GM12801 (cell line): ENCODE results near the gene WBP11.

Source experiments
- CTCF ChIP-seq: IDR thresholded peaks from one replicate; pipeline ENCODE4 v1.5.1; 2011; ENCODE audit warnings: control low read depth; ENCODE audit not compliant: insufficient read length; ENCODE audit errors: extremely low read depth

The WBP11 gene

GRCh38 chr12:14834509-14834908 lies 31.2 kb upstream of the WBP11 start:
- TF ChIP-seq CTCF: no peak

GRCh38 chr12:14833952-14834351 lies 30.7 kb upstream of the WBP11 start:
- TF ChIP-seq CTCF: no peak

DNA sequence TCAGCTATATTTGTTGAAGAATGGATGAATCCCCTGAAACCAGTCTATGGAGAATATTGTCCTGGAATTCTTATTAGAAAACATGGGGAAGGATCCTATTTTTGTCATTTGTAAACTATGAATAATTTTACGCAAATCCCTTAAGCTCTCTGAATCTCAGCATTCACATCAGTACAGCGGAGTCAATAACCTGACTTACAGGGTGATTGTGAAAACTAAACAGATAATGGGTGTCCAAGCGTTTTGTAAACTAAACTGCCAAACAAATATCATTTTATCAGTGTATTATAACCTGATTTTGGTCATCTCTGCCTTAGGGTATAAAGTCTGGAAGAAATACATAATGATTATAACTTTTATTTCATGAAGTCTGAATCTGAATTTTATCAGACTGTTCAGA lies 30.1 kb upstream of the WBP11 start:
- TF ChIP-seq CTCF: no peak

DNA sequence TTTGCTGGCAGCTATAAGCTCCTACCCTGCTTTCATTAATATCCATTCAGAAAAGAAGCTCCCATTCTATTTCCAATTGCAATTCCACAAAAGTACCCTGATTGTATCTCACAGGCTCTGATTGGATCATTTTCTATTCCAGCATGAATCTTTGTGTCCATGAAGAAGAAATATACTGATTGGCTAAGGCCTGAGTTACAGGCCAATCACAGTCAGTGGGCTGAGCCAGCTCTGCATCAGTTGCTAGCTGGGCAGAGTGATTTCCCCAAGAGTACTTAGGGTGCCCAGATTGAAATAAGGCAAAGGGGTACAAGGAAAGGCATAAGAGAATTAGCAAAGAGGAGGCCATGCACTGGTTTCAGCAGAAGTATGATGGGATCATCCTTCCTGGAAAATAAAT lies 25.6 kb upstream of the WBP11 start:
- TF ChIP-seq CTCF: no peak

GRCh38 chr12:14827043-14827442 lies 23.8 kb upstream of the WBP11 start:
- no peak for TF ChIP-seq CTCF

- TF ChIP-seq CTCF: no peak
Measured at GRCh38 chr12:14826491-14826890, 23.2 kb upstream of the WBP11 start.

- no peak for TF ChIP-seq CTCF
Measured at GRCh38 chr12:14825256-14825655, 22.0 kb upstream of the WBP11 start.
